Activated gamma-delta T cell treated with anti-CD3 and anti-CD28 coated beads, Interleukin-2, amount 50 U/mL, for 16 hours (primary cell): Measurements from ENCODE around the gene OR2Z1.

Source experiments
- DNase-seq: peaks from one replicate; pipeline ENCODE4 v3.0.0-alpha.2; 2020; ENCODE audit warnings: low read depth

Gene OR2Z1, protein sequence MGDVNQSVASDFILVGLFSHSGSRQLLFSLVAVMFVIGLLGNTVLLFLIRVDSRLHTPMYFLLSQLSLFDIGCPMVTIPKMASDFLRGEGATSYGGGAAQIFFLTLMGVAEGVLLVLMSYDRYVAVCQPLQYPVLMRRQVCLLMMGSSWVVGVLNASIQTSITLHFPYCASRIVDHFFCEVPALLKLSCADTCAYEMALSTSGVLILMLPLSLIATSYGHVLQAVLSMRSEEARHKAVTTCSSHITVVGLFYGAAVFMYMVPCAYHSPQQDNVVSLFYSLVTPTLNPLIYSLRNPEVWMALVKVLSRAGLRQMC

DNA sequence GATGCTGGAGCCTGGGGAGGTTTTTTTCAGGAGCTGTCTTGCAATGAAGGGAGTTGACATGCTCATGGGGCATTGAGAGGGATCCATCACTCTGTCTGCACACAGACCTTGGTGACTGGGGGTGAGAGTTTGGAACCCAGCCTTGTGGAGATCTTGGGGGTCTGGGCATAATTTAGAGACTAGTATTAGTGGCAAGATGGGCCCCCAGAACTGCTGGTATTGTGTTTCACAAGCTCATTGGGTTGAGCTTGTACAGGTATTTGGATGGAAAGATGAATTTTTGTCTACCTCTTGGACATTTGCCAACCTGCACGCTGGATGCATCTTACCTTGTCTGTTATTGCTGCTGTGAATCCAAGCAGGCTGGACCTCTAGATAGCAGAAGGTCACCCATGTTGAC, at the start of gene OR2Z1:
OR2Z1 (plus strand) TSS at position 301 of the 400 bp plus-strand sequence. CDS start 9,395 bp downstream, outside the sequence.
- no peak for DNase-seq

DNA sequence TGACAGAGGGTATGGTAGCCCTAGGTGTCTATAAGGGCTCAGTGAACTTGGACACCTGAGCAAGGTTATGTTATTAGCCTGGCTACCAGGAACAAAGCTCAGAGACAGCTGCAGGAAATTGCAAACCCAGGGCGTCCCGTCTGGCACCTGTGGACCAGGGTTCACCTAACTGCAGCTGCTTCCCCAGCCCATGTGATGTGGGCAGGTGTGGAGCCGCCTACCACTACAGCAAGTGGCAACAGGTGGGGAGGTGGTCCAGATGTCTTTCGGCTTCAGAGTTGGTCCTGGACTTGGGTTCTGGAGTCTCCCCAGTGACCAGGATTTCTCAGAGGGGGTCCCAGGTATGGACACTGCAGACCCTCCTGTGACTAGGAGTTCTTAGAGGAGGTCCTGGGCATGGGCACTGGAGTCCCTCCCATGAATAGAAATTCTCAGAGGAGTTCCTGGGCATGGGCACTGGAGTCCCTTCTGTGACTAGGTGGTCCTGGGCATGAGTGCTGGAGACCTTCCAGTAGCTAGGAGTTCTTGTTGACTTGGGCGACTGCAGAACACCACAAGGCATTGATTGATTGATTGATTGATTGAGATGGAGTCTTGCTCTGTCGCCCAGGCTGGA, 48.0 kb upstream of the OR2Z1 start:
- DNase-seq: no peak

DNA sequence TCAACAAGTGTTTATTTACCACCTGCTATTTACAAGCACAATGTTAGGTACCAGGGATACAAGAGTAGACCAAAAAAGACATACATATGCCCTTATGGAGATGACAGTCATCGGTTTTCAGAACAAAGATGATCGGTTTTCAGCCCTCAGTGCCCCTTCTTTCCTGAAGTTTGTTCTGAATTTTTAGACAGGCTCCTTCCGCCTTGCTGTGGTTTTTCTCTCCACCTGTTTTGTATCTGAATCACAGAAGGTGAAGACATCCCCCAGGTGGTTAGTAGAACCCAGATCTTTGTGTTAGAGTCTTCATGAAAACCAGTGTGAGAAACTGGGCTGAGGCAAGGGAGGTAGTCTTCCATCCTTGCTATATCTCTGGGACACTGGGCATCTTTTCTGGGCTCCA, 46.4 kb upstream of the OR2Z1 start:
- no peak for DNase-seq

DNA sequence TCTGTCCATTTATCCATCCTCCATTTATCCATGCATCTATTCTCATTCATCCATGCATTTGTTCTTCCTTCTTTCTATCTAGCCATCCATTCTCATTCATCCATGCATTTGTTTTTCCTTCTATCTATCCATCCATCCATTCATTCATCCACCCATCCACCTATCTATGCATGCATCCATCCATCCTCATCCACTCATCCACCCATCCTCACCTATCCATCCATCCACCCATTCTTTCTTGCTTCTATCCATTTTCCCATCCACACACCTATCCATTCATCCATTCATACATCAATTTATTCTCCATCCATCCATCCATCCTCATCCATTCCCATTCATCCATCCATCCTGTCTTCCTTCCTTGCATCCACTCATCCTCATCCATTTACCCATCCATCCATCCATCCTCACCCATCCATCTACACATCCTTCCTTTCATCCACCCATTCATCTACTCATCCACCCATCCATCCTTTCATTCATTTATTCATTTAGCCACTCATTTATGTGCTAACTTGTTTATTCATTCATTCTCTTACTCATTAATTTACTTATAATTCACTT, 43.1 kb upstream of the OR2Z1 start:
- DNase-seq: no peak

DNA sequence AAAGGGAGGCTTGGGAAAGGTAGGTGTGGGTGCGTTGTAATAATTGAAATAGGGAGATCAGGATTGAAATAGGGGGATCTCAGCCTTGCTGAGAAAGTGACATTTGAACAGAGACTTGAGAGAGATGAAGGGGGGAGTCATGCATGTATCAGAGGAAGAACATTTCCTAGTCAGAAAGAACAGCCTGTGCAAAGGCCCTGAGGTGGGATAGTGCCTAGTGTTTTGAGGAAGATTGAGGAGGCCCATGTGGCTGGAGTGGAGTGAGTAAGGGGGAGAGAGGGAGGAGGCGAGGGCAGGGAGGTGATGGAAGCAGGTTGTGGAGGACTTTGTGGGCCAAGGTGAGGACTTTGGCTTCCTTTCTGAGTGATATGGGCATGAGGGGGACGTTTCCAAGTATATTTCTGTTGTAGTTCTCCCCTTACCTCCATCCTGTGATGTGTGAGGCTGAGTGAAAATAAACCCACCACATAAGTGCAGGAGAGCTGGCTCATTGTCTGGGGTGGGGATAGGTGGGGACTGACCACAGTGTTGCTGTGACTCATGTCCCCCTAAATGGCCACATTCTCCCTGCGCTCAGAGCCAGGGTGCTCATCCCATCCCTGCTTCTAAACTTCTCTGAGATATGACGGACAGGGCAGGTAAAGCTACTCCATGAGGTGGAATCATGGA, 40.6 kb upstream of the OR2Z1 start:
- no peak for DNase-seq

DNA sequence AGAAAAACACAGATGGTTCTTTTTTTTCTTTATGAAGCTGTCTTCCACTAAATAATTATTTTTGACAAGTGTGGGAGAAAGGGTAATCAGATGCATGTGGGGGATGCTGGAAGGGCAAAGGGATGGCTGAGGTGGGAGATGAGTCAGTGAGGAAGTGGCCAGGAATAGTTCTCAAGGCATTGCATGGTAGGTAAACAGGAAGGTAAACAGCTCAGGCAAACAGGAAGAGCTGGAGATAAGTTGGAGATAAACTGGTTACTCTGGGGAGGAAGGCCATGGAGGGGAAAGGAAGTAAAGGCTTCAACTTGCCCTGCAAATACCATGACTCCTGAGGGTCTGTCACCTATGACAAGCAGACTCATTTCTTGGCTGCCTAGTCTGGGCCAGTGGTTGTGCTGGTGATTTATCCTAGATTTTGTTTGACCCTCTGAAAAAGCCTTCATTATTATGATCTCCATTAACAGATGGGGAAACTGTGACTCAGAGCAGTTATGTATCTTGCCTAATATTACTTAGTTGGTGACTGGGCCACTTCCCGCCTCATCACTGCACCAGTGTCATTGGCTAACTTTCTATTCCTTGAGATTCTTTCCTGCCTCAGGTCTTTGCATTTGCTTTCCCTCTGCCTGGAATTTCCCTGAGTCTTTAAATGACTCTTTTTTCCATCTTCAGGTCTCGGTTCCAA, 39.9 kb upstream of the OR2Z1 start:
- DNase-seq: no peak

DNA sequence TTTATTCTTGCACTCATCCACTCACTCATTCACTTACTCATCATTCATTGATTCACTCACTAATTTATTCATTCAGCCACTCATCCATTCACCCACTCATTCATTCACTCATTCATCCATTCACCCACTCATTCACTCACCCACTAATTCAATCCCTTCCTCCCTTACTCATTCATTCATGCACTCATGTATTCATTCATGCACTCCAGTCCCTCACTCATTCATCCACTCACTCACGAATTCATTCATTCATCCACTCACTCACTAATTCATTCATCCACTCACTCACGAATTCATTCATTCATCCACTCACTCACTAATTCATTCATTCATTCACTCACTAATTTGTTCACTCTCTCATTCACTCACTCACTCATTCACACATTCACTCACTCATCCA, 39.0 kb upstream of the OR2Z1 start:
- no peak for DNase-seq

DNA sequence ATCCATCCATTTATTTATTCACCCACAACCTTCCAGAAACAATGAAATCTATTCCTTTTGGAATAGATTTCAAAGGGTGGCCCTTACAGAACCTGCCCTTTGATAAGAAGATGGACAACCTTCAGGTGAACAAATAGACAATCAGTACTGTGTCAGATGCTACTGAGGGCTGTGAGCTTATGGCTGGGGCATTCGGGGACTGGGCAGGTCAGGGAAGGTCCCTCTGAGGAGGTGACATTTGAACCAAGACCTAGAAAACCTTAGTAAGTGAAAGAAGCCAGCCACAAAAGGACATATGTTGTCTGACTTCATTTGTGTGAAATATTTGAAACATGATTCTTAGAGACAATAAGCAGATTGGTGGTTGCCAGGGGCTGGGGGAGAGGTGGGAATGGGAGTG, 38.5 kb upstream of the OR2Z1 start:
- DNase-seq: no peak

DNA sequence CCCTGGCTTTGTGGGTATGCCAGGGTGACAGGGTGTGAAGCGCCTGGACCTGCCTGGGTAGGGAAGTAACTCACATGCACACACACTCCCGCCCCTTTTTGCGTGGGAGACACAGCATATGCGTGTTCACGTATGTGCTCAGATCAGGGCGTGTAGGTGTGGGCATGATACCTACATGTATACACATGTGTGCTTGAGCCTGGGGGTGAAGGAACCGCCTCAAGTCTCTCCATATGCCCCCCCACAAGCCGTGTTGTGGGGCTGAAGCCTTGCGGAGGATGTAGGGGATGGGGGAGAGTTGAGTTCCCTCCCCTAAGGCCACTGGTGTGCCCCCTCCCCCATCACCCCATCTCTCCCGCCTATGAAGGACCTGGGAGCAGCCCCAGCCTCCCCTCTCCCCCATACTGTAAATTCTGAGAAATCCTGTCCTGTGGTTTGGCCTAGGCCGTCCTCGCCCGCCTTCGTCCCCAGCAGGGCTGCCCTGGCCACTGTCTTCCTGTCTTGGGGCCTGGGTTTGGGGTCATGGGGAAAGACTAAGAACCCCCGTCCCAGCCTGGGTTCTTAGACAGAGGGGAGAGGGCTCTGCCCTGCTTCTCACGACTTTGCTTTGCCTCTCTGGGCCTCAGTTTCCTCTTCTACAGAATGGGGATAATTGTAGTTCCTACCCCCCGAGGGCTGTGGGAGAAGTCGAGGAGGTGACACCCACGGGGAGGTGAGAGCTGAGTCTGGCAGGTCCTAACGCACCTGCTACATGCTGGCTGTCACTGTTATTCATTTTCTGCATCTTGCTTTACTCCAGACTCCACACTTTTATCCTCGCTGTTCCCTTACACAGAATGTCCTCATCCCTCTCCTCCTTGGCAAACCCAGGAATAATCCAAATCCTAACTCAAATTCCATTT, 37.2 kb upstream of the OR2Z1 start:
- no peak for DNase-seq

DNA sequence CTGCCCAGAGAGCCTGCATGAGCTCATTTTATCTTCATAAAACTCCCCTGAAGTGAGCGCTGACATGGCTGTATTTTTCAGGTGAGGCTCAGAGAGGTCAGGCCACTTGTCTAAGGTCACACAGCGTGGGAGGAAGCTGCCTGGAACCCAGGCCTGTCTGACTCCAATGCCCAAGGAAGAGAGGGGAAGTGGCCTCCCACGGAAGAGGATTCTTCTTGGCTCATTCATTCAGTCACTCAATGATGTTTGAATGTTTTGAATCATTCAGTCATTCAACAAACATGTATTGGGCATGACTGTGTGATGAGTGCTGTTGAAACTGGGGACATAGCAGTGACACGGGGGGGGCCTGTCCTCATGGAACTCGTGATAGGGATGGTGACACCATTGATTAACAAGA, 34.9 kb upstream of the OR2Z1 start:
- DNase-seq: no peak

DNA sequence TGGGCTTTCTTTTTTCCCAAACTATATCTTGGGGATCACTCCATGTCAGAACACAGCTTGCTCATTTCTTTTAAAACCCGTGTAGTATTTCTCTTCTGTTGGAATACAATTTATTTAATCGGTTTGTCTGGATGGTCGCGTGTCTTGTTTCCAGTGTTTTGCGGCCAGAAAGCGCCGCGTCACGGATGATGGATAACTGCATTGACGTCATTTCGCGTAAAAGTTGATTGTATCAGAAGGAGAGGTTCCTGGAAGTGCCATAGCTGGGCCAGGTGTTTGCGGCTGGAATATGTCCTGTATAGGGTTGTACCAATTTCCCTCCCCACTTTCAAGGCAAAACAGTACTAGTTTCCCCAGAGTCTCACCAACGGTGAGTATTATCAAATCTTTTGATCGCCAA, 32.5 kb upstream of the OR2Z1 start:
- no peak for DNase-seq

DNA sequence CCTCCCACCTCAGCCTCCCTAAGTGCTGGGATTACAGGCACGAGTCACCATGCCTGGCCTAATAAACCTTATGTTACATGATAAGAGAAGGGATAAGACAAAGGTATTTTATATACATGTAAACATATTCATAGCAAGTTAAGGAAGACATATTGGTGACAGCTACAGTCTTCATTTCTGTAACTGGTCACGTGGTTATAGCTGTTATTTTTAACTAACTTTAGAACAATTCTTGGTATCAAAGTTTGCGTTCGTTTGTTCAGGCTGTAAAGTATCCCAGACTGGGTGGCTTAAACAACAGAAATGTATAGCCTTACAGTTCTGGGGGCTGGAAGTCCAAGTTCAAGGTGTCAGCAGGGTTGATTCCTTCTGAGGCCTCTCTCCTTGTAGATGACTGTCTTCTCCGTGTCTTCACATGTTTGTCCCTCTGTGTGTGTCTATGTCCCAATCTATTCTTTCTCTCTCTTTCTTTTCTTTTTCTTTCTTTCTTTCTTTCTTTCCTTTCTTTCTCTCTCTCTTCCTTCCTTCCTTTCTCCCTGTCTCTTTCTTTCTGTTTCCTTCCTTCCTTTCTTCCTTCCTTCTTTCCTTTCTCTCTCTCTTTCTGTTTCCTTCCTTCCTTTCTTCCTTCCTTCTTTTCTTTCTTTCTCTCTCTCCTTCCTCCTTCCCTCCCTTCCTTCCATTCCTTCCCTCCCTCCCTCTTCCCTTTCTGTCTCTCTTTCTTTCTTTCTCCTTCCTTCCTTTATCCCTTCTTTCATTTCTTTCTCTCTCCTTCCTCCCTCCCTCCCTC, 30.5 kb upstream of the OR2Z1 start:
- no peak for DNase-seq

DNA sequence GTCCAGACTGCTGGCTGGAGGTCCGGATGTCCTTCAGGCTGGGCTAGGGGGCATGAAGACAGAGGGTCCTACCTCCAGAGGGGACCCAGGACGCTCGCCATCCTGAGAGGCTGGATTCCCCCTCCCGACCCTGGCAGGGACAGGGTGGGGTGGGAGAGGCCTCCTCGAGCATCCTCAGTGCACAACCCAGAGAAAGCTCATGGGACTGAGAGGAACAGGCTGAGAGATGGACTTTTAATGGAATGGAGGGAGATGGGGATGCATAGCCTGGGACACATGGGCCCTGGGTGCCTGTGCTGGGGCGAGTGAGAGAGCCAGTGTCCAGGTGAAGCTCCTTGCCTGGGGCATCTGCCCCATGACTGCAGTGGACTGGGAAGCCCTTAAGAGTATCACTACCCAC, 25.9 kb upstream of the OR2Z1 start:
- DNase-seq: no peak

DNA sequence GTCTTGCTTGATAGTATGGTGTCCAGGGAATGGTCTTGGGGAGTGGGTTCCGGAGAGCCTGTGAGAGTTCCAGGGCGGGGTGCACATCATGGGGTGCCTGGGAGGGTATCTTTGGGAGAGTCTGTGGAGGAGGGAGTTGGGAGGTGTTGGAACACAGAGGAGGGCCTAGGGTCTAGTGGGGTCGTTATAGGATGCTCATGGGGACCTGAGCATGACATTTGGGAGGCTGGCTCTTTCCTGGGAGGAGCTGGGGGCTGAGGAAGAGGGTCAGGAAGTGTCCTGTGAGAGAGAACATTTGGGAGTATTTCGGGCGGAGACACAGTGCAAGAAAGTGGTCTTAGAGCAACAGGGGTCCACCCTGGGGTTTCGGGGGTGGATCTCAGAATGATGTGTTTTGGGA, 25.5 kb upstream of the OR2Z1 start:
- no peak for DNase-seq

DNA sequence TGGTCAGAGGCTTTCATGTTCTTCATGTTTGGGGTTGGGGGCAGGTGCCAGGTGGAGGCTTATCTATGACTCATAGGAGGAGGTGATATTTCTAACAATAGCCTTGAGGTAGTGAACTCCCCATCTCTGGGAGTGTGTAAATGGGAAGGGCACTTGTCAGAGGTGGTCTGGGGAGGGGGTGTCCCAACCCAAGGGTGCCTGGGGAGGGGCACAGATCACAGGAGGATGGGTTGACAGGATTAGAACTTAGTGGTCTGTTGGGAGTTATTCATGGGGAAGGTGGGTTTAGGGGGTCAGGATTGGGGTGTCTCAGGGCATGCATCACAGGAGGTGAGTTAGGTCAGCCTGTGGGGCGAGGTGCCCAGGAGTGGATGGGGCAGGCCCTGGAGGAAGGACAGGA, 24.4 kb upstream of the OR2Z1 start:
- no peak for DNase-seq

DNA sequence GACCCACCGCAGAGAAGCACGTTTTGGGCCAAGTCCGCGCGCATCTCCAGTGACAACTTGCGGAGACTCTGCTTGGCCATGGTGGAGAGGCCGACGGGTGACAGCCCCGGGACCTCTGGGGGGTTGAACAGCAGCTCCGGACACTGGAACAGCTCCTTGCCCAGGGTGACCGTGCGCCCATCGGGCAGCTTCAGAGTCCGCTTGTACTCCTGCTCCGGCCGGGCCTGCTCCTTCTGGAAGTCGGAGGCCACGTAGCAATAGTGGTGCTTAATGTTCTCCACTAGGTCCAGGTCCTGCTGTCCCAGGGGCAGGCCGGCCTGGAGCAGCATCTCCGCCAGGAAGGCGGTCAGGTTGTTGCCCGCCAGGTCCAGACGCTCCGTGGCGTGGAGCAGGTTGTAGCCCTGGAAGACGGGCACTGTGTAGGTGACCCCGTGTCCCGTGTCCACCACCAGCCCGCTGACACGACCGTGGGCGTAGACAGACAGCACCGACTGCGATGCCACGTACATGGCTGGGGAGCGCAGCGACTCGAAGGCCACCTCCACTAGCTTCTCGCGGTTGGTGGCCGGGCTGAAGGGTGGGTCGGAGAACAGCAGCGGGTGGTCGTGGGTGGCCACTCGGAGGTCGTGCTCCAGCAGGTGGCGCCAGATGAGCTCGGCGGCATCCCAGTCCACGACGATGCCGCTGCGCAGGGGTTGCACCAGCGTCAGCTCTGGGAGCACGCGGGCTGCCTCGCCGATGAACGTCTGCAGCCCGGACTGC, 23.6 kb upstream of the OR2Z1 start:
- no peak for DNase-seq

DNA sequence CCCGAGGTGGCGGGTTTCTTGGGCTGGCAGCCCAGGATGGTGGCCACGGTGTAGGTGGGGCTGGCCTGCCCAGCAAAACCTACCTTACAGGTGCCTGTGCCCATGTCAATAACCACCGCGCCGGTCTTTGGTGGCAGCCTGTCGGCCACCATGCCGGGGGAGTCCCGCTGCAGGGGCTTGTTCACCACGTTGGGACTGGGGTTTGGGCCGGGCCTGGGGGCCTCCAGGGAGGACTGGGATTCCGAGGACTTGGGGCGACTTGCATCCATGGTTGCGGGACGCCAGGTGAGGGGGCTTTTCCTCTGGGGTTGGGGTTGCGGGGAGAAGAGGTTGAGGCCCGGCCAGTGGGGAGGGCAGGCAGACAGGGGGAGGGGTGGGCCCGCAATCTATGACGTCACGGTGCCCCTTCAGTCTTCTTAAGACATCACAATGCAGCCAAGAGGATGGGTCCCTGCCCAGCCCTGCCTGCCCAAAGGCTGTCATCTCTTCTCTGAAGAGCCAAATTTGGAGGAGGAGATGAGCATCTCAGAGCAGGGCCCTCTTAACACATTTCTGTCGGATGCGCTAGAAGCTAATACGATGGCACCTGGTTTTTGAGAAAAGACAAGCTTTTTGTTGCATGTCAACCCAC, 22.9 kb upstream of the OR2Z1 start, which contains the start of gene ACTL9:
ACTL9 (minus strand) TSS at position 363 of the 631 bp plus-strand sequence; CDS start at position 269, 94 bp downstream.
- no peak for DNase-seq

DNA sequence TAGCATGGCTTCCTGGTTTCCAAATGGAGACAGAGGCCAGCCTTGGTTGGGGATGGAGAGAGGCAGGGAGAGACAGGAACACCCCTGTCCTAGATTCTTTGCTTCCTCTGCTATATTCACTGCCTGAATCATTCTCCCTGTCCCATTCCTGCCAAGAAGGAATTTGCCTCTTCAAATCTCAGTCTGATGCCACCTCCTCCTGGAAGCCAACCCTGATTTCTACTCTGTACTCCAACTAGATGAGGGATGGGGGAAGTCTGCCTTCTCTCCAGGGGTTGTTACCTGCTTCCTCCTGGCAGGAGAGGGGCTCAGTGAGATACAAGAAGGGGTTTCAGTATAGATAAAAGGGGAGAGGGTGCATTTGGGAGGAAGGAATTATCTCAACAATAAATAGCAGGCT, 21.5 kb upstream of the OR2Z1 start:
- no peak for DNase-seq

DNA sequence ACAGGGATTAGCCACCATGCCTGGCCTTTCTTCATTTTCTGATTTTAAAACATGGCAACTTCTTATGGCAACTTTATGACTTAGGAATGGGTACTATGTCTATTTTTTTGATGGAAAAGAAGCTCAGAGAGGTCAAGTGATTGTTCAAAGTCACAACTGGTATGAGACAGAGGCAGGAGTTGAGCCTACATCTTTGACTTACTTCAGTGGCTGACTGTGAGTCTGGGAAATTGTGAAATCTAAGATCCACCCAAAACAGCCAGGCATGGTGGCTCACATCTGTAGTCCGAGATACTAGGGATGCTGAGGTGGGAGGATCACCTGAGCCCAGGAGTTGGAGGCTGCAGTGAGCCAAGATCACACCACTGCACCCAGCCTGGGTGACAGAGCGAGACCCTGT, 20.5 kb upstream of the OR2Z1 start:
- no peak for DNase-seq
